Measurements from ENCODE around the gene GP9.
"Not testable (repeated sequence)": the region's sequence is repeated elsewhere in the genome, so short reads cannot be mapped to it uniquely, and the experiment has no call there.

GP9 gene

GRCh38 chr3:129052675-129053074 lies 7.9 kb upstream of the GP9 start:
- DNase-seq, result no peak

GRCh38 chr3:129054605-129055104 lies 5.9 kb upstream of the GP9 start:
- DNase-seq, result no peak

DNA sequence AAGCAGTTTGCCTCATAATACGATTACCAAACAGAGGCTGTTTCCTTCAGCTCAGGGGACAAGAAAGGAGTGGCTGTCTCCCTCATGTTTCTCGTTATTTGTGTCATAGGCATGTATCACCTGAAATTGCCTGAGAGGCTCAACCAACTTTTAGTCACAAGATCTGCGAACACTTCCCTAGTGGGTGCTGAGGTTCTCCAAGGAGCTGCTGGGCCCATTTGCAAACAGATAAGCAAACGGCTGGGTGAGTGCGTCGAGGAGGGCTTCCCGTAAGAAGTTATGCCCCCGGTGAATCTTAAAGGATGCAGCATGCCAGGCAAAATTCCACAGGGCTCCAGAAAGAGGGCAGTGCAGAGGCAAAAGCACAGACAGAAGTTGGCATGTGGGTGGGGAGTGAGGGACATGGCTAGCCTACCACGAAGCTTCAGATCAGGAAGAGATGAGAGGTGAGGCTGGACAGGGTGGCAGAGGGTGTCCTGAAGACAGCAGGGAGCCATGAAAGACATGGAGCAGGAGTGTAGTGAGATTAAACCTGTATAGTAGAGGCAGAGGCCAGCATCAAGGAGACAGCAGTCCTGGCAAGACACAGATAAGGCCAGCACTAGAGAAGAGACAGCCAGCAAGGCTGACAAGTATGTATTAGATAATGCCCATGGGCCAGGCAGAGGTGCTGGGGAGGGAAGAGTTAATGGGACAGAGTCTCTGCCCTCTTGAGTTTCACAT lies 4.0 kb upstream of the GP9 start:
- DNase-seq, result no peak

- no peak for DNase-seq
Measured at GRCh38 chr3:129057249-129057648, 3.3 kb upstream of the GP9 start.

DNA sequence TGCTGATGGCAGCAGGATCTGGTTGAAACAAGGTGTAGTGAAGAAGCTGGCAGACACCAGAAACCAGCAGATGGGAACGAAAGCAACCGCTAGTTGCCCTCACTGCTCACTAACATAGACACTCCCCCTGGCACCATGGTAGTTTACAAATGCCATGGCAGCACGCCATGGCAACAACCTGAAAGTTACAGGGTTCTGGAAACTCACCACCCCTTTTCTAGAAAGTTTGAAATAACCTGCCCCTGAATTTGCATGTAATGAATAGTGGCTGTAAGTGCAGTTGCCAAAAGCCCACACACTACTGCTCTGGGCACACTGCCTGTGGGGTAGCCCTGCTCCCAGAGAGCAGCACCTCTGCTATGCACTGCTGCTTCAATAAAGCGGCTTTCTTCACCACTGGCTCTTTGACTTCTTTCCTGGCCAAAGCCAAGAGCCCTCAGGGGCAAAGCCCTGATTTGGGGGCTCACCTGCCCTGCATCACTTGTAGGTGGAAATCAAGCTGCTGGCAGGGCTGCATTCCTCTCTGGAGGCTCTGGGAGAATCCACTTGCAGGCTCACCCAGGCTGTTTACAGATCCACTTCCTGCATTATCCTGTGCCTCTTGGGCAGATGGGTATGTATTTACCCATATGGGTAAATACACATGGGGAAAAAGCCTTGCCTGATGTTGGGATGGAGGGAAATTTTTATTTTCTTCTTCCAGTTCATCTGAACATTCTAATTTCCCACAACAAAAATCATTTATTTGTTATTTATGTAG lies 2.0 kb upstream of the GP9 start:
- DNase-seq, result no peak

- no peak for DNase-seq
Measured at GRCh38 chr3:129059311-129059958, 1.1 kb upstream of the GP9 start.

- no peak for DNase-seq
Measured at GRCh38 chr3:129061023-129061887, 676 bp downstream of the GP9 start.

GRCh38 chr3:129061888-129062834 lies 1.6 kb downstream of the GP9 start:
- no peak for DNase-seq

- no peak for DNase-seq
Measured at GRCh38 chr3:129063091-129063640, 2.6 kb downstream of the GP9 start.

DNA sequence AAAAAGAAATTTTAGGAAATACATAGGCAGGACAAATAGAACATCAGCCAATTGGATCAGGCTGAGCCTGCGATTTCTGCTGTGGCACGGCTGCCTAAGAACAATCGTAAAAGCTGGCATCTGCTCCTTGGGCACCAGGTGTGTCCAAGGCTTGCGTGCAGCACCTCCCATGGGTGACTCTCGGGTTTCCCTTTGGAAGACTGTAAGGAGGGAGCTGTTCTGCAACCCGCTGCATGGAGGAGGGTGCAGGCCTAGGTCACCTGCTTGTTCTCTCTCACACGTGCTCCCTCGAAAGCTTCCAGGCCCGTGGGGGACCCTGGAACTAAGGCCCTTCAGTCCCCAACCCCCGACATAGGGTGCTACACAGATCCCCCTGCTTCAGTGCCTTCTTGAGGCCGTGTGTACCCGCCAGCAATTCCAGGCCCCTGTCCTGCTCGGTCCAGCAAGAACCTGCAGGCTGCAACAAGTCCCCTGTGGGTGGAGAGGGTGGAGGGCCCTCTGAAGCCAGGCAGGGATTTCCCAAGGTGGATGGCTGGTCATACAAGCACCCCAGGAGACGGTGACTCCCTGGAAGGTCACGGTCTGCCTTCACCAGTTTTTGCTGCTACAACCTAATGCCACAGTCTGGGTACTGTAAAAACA lies 3.4 kb downstream of the GP9 start:
- DNase-seq, result no peak

DNA sequence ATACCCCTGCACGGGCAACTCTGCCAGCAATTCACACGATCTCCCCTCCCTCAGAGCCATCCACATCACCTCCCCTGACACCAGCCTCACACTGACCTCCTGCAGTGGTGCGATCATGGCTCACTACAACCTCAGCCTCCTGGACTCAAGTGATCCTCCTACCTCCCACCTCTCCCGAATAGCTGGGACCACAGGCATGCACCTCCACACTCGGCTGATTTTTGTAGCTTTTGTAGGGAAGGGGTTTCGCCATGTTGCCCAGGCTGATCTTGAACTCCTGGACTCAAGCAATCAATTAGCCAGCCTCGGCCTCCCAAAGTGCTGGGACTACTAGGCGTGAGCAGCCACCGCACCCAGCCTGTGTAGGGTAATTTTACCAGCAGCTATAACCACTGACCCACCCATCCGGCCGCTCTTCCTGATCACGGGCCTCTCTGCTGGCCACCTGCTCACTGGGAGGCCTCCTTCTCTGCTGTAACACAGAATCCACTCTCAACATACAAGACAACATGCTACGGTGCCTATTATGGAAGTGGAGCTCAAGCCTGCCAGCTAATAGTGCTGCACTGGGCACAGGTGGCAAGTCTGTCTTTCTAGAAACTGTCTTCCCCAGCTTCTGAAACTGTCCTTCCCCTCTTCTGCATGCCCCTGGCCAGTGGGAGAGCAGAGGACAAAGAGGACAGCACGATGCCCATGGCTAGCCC lies 4.6 kb downstream of the GP9 start:
- no peak for DNase-seq

DNA sequence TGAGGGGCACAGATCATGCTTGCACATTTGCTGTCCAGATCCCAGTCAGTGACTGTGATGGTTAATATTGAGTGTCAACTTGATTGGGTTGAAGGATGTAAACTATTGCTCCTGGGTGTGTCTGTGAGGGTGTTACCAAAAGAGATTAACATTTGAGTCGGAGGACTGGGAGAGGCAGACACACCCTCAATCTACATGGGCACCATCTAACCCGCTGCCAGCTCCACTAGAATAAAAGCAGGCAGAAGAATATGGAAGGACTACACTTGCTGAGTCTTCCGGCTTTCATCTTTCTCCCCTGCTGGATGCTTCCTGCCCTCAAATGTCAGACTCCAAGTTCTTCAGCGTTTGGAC lies 5.1 kb downstream of the GP9 start:
- no peak for DNase-seq

DNA sequence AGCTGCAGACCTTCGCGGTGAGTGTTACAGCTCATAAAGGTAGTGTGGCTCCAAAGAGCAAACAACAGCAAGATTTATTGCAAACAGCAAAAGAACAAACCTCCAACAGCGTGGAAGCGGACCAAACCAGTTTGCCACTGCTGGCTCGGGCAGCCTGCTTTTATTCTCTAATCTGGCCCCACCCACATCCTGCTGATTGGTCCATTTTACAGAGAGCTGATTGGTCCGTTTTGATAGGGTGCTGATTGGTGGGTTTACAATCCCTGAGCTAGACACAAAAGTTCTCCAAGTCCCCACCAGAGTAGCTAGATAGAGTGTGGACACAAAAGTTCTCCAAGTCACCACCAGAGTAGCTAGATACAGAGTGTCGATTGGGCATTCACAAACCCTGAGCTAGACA lies 7.1 kb downstream of the GP9 start:
- not testable (repeated sequence) for DNase-seq

DNA sequence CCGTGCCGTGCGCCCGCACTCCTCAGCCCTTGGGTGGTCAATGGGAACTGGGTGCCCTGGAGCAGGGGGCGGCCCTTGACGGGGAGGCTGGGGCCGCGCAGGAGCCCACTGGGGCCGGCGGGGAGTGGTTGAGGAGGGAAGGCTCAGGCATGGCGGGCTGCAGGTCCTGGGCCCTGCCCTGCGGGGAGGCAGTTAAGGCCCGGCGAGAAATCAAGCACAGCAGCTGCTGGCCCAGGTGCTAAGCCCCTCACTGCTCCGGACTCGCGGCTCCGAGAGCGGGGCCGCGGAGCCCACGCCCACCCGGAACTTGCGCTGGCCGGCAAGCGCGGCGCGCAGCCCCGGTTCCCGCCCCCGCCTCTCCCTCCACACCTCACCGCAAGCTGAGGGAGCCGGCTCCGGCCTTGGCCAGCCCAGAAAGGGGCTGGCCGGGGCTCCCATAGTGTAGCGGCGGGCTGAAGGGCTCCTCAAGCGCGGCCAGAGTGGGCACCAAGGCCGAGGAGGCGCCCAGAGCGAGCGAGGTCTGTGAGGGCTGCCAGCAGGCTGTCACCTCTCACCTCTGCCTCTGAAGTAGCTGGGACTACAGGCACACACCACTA lies 7.8 kb downstream of the GP9 start:
- DNase-seq, result no peak

DNA sequence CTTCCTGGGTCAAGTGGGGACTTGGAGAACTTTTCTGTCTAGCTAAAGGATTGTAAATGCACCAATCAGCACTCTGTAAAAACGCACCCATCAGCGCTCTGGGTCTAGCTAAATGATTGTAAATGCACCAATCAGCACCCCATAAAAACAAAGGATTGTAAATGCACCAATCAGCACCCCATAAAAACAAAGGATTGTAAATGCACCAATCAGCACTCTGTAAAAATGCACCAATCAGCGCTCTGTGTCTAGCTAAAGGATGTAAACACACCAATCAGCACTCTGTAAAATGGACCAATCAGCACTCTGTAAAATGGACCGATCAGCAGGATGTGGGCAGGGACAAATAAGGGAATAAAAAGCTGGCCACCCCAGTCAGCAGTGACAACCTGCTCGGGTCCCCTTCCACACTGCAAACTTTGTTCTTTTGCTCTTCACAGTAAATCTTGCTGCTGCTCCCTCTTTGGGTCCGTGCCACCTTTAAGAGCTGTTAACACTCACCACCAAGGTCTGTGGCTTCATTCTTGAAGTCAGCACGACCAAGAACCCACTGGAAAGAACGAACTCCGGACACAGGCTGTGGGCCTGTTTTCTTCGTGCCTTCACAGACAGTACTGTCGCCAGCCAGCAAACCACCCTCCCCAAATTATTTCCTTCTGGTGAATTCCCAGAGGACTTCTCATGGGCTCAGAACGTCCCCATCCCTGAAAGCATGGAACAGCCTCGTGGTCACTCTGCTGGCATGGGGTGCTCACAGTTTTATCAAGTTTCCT lies 8.9 kb downstream of the GP9 start:
- DNase-seq, result not testable (repeated sequence)

DNA sequence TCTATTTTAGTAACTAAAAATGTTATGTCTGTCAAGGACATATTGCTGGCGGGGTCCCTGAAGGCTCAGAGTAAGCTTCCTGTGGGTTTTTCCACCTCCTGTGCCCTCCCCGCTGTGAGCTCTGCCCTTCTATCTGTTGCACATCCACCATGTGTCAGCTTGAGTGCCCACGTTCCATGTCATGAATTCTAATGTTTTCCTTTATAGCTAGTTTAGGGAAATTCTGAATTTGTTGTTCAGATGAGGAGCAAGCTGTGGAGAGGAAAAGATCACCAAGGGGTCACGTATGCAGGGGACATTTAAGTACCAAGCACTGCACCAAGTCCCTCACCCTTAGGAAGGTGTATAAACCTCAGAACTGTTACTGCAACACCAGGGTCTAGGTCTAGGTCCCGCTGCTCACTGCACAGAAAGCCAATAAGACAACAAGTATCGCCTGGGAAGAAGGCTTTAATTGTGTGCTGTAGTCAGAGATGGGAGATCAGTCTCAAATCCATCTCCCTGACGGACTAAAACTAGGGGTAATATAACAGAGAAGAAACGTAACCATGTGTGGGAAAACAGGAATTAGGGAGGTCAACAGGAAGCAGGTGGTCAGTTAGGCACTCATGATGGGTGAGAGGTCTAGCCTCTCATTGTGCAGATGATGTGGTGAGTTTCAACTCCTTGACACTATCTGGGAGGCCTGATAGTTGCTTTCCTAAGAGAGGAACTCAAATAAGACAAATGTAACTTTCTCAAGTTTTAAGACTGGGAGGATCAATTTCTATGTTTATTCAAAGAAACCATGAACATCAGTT lies 9.7 kb downstream of the GP9 start:
- no peak for DNase-seq

DNA sequence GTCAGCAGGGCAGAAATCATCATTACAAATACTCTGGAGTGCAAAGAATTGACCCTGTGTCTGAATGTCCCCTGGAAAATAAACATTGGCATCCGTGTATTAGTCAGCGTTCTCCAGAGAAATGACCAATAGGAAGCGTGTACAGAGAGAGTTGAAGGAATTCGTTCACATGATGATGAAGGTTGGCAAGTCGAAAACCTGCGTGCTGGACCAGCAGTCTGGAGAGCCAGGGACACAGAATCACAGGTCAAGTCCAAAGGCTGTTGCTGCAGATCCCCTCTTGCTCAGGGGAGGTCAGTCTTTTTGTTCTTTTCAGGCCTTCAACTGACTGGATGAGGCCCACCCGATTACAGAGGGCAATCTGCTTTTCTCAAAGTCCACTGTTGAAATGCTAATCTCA lies 16.6 kb downstream of the GP9 start:
- no peak for DNase-seq

DNA sequence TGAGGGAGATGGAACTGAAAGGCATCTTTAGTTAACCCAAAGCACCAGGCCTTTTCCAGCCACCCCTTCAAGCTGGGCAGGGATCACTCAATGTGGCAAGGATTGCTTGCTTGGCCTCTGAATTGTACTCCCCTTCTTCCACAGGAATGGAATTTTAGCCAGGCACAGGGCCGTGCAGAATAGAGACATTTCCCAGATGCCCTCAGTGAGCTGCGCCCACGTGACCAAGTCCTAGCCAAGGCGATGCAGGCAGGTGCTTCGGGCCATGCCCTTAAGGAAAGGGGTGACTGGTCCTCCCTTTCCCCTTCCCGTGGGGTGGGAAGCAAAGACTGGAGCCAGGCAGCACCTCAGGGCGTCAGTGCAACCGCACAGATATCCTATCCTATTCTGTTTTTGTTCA lies 17.9 kb downstream of the GP9 start:
- DNase-seq, result no peak

Data from CD4-positive, alpha-beta T cell treated with Interleukin-4 for 4 hours (primary cell).